K562 (cell line): ENCODE results near the gene AP2A2. TPM values are rescaled to one million over a fixed set of nuclear protein-coding genes. Genes with fewer than 3 reads are reported as not detected.

Source experiments
- GTF2B ChIP-seq: IDR thresholded peaks from 2 replicates; pipeline ENCODE4 v1.6.1; 2011; ENCODE audit not compliant: insufficient read length; ENCODE audit errors: extremely low read depth
- HLTF ChIP-seq: fragments of 450-650 bp; IDR thresholded peaks from 2 replicates; pipeline ENCODE4 v1.6.1; 2016
- HOXB6 ChIP-seq: fragments of 250-450 bp; sonication (Bioruptor Pico); IDR thresholded peaks from 2 replicates; pipeline ENCODE4 v1.5.1; 2022; ENCODE audit warnings: mild to moderate bottlenecking, borderline replicate concordance
- L3MBTL2 ChIP-seq: fragments of 450-650 bp; IDR thresholded peaks from 2 replicates; pipeline ENCODE4 v1.6.1; 2016; ENCODE audit warnings: mild to moderate bottlenecking, moderate library complexity
- PPARD ChIP-seq: fragments of 250-450 bp; sonication (Bioruptor Pico); IDR thresholded peaks from 2 replicates; pipeline ENCODE4 v1.8.0; 2022; ENCODE audit warnings: inconsistent platforms, mild to moderate bottlenecking, moderate library complexity
- RBM25 ChIP-seq: fragments of 200-400 bp; formaldehyde crosslinking; IDR thresholded peaks from 2 replicates; pipeline ENCODE4 v1.6.1; 2018; ENCODE audit warnings: low read length, low read depth, moderate library complexity; ENCODE audit not compliant: severe bottlenecking
- RBM34 ChIP-seq: fragments of 200-400 bp; formaldehyde crosslinking; IDR thresholded peaks from 2 replicates; pipeline ENCODE4 v1.6.1; 2018; ENCODE audit warnings: low read length, borderline replicate concordance; ENCODE audit not compliant: insufficient read depth
- SMARCE1 ChIP-seq: fragments of 450-650 bp; IDR thresholded peaks from 2 replicates; pipeline ENCODE4 v1.7.1; 2016; ENCODE audit warnings: mild to moderate bottlenecking
- ZBTB34 ChIP-seq: fragments of 250-450 bp; sonication (Bioruptor Pico); IDR thresholded peaks from 2 replicates; pipeline ENCODE4 v1.8.0; 2021; ENCODE audit warnings: mild to moderate bottlenecking, moderate library complexity
- ZNF407 ChIP-seq: fragments of 450-650 bp; IDR thresholded peaks from 2 replicates; pipeline ENCODE4 v1.6.1; 2016; ENCODE audit warnings: low read depth
- ZNF589 ChIP-seq: fragments of 200-800 bp; sonication (Bioruptor generic); IDR thresholded peaks from 2 replicates; pipeline ENCODE4 v1.6.1; 2016; ENCODE audit warnings: low read depth, missing genetic modification characterization, missing compliant biosample characterization
- ZNF592 ChIP-seq: fragments of 450-650 bp; IDR thresholded peaks from 2 replicates; pipeline ENCODE4 v1.6.1; 2017; ENCODE audit warnings: antibody characterized with exemption, mild to moderate bottlenecking
- polyA plus RNA-seq, 8 experiments: library from polyadenylated mRNA; depleted of rRNA in 4 of 8; stranded (reverse) in 5 of 8; unstranded in 3 of 8; fragments of >200 nt; fragmentation: Nextera tagmentation in 2 of 8; fragmentation: Illumina TruSeq in 1 of 8; extraction: Ambion mirVana in 2 of 8; extraction: Trizol in 1 of 8; gene quantifications; 2 replicates each; pipeline versions ENCODE4 v1.2.1 to v1.2.3, GENCODE V29; 2011 to 2014; ENCODE audit warnings: inconsistent platforms in 1 of 8, missing spikeins in 1 of 8
- total RNA-seq, 7 experiments: library from RNA; depleted of rRNA in 6 of 7; stranded (reverse); fragments of >200 nt in 6 of 7; fragmentation: Illumina TruSeq in 2 of 7; extraction: Trizol in 2 of 7; gene quantifications; 2 replicates each; pipeline versions ENCODE4 v1.2.1 to v1.2.3, GENCODE V29; 2011 to 2021; ENCODE audit warnings: low replicate concordance in 1 of 7

AP2A2 gene
- total and polyA plus RNA-seq, 9 of the 15 experiments (the other 6 are each of a cell fraction or from before 2014, with no cell fraction given): 0.69 to 41.7 (median 15.2) TPM

- TF ChIP-seq ZNF592 (peak; percentile 78), GTF2B (no peak), ZNF589 (CRISPR knock-in tag) (0 out of 2 replicates have a peak, but pooled peaks have one; percentile 27), PPARD (CRISPR knock-in tag) (no peak), RBM25 (no peak), HOXB6 (no peak), L3MBTL2 (no peak; the same call in 1 of the 2 replicates), RBM34 (no peak), HLTF (no peak), ZNF407 (no peak), SMARCE1 (no peak), ZBTB34 (CRISPR knock-in tag) (no peak)
Observed at GRCh38 chr11:914747-915501, 10.7 kb upstream of the AP2A2 start (continued).
